HepG2 (cell line): ENCODE results near the gene MLN. TPM values are rescaled to one million over a fixed set of nuclear protein-coding genes. Genes with fewer than 3 reads are reported as not detected.

Experiments
- ATF7-NPFF ChIP-seq: sonication (generic); formaldehyde crosslinking; IDR thresholded peaks from 2 replicates; pipeline ENCODE4 v1.8.1; 2023; ENCODE audit warnings: mild to moderate bottlenecking, low read depth, missing genetic modification reagents, moderate library complexity
- GABPB1 ChIP-seq: IDR thresholded peaks from 2 replicates; pipeline ENCODE4 v1.6.1; 2016; ENCODE audit warnings: mild to moderate bottlenecking, missing genetic modification reagents, moderate library complexity, missing compliant biosample characterization
- HIVEP1 ChIP-seq: sonication (generic); formaldehyde crosslinking; IDR thresholded peaks from 2 replicates; pipeline ENCODE4 v1.4.0; 2020; ENCODE audit warnings: mild to moderate bottlenecking, missing genetic modification reagents
- JUN ChIP-seq: sonication (generic); formaldehyde crosslinking; IDR thresholded peaks from 2 replicates; pipeline ENCODE4 v1.4.0; 2020; ENCODE audit warnings: mild to moderate bottlenecking, missing genetic modification reagents
- KDM1A ChIP-seq: IDR thresholded peaks from 2 replicates; pipeline ENCODE4 v1.6.1; 2016; ENCODE audit warnings: missing compliant biosample characterization
- MEF2D ChIP-seq: sonication (generic); formaldehyde crosslinking; IDR thresholded peaks from 2 replicates; pipeline ENCODE4 v1.5.1; 2020; ENCODE audit warnings: mild to moderate bottlenecking, missing genetic modification reagents
- POLR2G ChIP-seq: fragments of 200-400 bp; formaldehyde crosslinking; IDR thresholded peaks from 2 replicates; pipeline ENCODE4 v1.6.1; 2018; ENCODE audit warnings: mild to moderate bottlenecking, low read depth, low read length, moderate library complexity
- RAD21 ChIP-seq: fragments of 450-650 bp; formaldehyde crosslinking; IDR thresholded peaks from 2 replicates; pipeline ENCODE4 v1.5.0; 2020; ENCODE audit warnings: mild to moderate bottlenecking
- STAG1 ChIP-seq: sonication (generic); formaldehyde crosslinking; IDR thresholded peaks from 2 replicates; pipeline ENCODE4 v1.4.0; 2020; ENCODE audit warnings: missing genetic modification reagents
- YY1 ChIP-seq: IDR thresholded peaks from 2 replicates; pipeline ENCODE4 v1.6.1; 2011; ENCODE audit warnings: low read length, low read depth, moderate library complexity, mild to moderate bottlenecking; ENCODE audit not compliant: insufficient read depth, insufficient replicate concordance
- ZBTB8A ChIP-seq: sonication (generic); formaldehyde crosslinking; IDR thresholded peaks from 2 replicates; pipeline ENCODE4 v1.4.0; 2020; ENCODE audit warnings: mild to moderate bottlenecking, low read depth, missing genetic modification reagents, borderline replicate concordance
- ZGPAT ChIP-seq: IDR thresholded peaks from 2 replicates; pipeline ENCODE4 v1.6.1; 2016; ENCODE audit warnings: mild to moderate bottlenecking
- ZNF687 ChIP-seq: sonication (generic); formaldehyde crosslinking; IDR thresholded peaks from 2 replicates; pipeline ENCODE4 v1.5.1; 2020; ENCODE audit warnings: mild to moderate bottlenecking, missing genetic modification reagents, moderate library complexity
- polyA plus RNA-seq, 8 experiments: library from polyadenylated mRNA; depleted of rRNA in 3 of 8; stranded (reverse) in 7 of 8; unstranded in 1 of 8; fragments of >200 nt; fragmentation: Illumina TruSeq in 4 of 8; extraction: Trizol in 4 of 8; gene quantifications; 2 replicates each; pipeline versions ENCODE4 v1.2.1 to v1.2.3, GENCODE V29; 2011 to 2016; ENCODE audit warnings: low read depth in 4 of 8, missing spikeins in 1 of 8, mixed read lengths in 1 of 8; ENCODE audit not compliant: insufficient read depth in 1 of 8
- total RNA-seq, 5 experiments: library from RNA; depleted of rRNA; stranded (reverse); fragments of >200 nt; fragmentation: Illumina TruSeq; extraction: Trizol; gene quantifications; 2 replicates each; pipeline ENCODE4 v1.2.3, GENCODE V29; 2016; ENCODE audit warnings: low read depth in 1 of 5
- TF ChIP-seq, protein P1 (sequence below): sonication (generic); formaldehyde crosslinking; IDR thresholded peaks from 2 replicates; pipeline ENCODE4 v1.4.0; 2020; ENCODE audit warnings: mild to moderate bottlenecking, low read depth, missing genetic modification reagents
- TF ChIP-seq, protein P2 (sequence below): sonication (generic); formaldehyde crosslinking; IDR thresholded peaks from 2 replicates; pipeline ENCODE4 v1.4.0; 2020; ENCODE audit warnings: missing genetic modification reagents

The MLN gene
- total and polyA plus RNA-seq, 2 of the 13 experiments (the other 11 are each of a cell fraction or from before 2014, with no cell fraction given), result not detected

DNA sequence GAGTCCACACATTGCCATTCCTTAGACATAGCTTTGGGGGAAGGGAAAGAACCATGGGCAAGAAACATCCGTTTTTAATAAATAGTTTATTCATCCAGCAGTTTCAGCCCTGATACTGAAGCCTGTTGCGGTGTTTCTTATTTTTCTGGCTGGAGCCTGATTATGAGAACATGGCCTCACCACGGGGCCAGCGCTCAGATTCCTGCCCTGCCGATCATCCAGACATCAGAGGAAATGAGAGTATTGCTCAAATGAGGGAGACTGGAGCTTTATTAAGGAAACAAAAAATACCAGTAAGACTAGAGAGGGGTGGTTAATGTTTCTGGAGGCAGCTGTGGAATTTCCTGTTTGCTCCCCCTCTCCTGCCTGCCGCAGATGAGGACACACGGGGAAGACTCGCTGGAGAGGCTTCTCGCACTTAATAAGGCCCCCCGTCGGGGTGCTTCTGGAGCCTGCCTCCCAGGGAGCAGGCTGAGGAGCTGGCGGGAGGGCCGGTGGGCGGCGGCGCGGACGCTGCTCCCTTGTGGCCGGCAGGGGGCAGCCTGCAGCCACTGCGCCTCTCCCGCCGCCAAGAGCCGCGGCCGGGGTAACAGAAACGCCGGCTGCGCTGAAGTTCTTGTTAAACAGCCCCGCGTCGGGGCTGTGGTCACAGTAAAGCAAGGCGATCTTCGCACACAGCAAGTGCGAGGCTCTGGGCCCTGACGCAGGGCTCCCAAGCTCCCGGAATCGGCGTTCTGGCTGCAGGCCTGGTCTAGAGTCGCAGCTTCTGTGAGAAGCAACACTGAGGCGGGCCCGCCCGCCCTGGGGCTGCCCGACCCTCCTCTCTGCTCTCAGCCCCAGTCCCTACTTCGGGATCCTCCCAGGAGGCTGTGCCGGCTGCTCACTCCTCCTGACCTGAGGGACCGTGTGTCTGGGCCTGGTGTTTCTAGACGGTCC, 32.4 kb downstream of the MLN start (continued):
- TF ChIP-seq, protein P1, sequence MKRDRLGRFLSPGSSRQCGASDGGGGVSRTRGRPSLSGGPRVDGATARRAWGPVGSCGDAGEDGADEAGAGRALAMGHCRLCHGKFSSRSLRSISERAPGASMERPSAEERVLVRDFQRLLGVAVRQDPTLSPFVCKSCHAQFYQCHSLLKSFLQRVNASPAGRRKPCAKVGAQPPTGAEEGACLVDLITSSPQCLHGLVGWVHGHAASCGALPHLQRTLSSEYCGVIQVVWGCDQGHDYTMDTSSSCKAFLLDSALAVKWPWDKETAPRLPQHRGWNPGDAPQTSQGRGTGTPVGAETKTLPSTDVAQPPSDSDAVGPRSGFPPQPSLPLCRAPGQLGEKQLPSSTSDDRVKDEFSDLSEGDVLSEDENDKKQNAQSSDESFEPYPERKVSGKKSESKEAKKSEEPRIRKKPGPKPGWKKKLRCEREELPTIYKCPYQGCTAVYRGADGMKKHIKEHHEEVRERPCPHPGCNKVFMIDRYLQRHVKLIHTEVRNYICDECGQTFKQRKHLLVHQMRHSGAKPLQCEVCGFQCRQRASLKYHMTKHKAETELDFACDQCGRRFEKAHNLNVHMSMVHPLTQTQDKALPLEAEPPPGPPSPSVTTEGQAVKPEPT (CRISPR knock-in tag), result no peak
- TF ChIP-seq POLR2G, result peak; percentile 1; the same call in 1 of the 2 replicates
- TF ChIP-seq YY1, result peak; percentile 48
- TF ChIP-seq ZBTB8A (CRISPR knock-in tag), result no peak
- TF ChIP-seq RAD21 (CRISPR knock-in tag), result peak; percentile 88
- TF ChIP-seq HIVEP1, result no peak
- no peak for TF ChIP-seq MEF2D (CRISPR knock-in tag)
- peak; percentile 71 for TF ChIP-seq STAG1 (CRISPR knock-in tag)
- TF ChIP-seq, protein P2, sequence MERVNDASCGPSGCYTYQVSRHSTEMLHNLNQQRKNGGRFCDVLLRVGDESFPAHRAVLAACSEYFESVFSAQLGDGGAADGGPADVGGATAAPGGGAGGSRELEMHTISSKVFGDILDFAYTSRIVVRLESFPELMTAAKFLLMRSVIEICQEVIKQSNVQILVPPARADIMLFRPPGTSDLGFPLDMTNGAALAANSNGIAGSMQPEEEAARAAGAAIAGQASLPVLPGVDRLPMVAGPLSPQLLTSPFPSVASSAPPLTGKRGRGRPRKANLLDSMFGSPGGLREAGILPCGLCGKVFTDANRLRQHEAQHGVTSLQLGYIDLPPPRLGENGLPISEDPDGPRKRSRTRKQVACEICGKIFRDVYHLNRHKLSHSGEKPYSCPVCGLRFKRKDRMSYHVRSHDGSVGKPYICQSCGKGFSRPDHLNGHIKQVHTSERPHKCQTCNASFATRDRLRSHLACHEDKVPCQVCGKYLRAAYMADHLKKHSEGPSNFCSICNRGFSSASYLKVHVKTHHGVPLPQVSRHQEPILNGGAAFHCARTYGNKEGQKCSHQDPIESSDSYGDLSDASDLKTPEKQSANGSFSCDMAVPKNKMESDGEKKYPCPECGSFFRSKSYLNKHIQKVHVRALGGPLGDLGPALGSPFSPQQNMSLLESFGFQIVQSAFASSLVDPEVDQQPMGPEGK, result peak; percentile 29; the same call in 1 of the 2 replicates
- peak; percentile 19; the same call in 1 of the 2 replicates for TF ChIP-seq ZGPAT
- peak; percentile 24; the same call in 1 of the 2 replicates for TF ChIP-seq ATF7-NPFF (CRISPR knock-in tag)
- peak; percentile 40; the same call in 1 of the 2 replicates for TF ChIP-seq GABPB1 (CRISPR knock-in tag)
- no peak for TF ChIP-seq KDM1A (CRISPR knock-in tag)
- TF ChIP-seq ZNF687, result peak; percentile 52; the same call in 1 of the 2 replicates
- no peak for TF ChIP-seq JUN (CRISPR knock-in tag)
